H9 (cell line): ENCODE measurements around the gene SARNP. TPM values are rescaled to one million over a fixed set of nuclear protein-coding genes. Genes with fewer than 3 reads are reported as not detected.

Experiments used
- DNase-seq: peaks from one replicate; pipeline ENCODE4 v3.0.0-alpha.2; 2017
- H2AFZ ChIP-seq: one replicate; pipeline ENCODE4 v1.6.1; 2013; ENCODE audit warnings: mild to moderate bottlenecking, low read length, control low read depth, moderate library complexity
- H2AK5ac ChIP-seq: 2 replicates; pipeline ENCODE4 v1.6.1; 2013; ENCODE audit warnings: low read length, control low read depth, mixed read lengths; ENCODE audit not compliant: insufficient read length
- H2BK120ac ChIP-seq: one replicate; pipeline ENCODE4 v1.6.1; 2013; ENCODE audit warnings: low read depth, mild to moderate bottlenecking, low read length, control low read depth, inconsistent platforms; ENCODE audit not compliant: poor library complexity, severe bottlenecking
- H2BK12ac ChIP-seq: 2 replicates; pipeline ENCODE4 v1.6.1; 2013; ENCODE audit warnings: low read length, control low read depth, mixed read lengths, low read depth; ENCODE audit not compliant: insufficient read length
- H2BK15ac ChIP-seq: 2 replicates; pipeline ENCODE4 v1.6.1; 2013; ENCODE audit warnings: low read depth, low read length, control low read depth
- H2BK20ac ChIP-seq: one replicate; pipeline ENCODE4 v1.6.1; 2013; ENCODE audit warnings: low read depth, mild to moderate bottlenecking, low read length, control low read depth, inconsistent platforms; ENCODE audit not compliant: poor library complexity, severe bottlenecking
- H2BK5ac ChIP-seq: 2 replicates; pipeline ENCODE4 v1.6.1; 2013; ENCODE audit warnings: low read length, control low read depth, mixed read lengths; ENCODE audit not compliant: insufficient read length
- H3K14ac ChIP-seq: 2 replicates; pipeline ENCODE4 v1.6.1; 2013; ENCODE audit warnings: low read length, control low read depth; ENCODE audit not compliant: insufficient read depth
- H3K18ac ChIP-seq: 2 replicates; pipeline ENCODE4 v1.6.1; 2013; ENCODE audit warnings: low read depth, mild to moderate bottlenecking, mixed read lengths, low read length, control low read depth; ENCODE audit not compliant: insufficient read length
- H3K23ac ChIP-seq: 2 replicates; pipeline ENCODE4 v1.6.1; 2013; ENCODE audit warnings: low read length, control low read depth, mixed read lengths, low read depth; ENCODE audit not compliant: insufficient read length
- H3K23me2 ChIP-seq: 2 replicates; pipeline ENCODE4 v1.6.1; 2013; ENCODE audit warnings: low read depth, mild to moderate bottlenecking, mixed read lengths, low read length, control low read depth; ENCODE audit not compliant: insufficient read length, poor library complexity, severe bottlenecking
- H3K27ac ChIP-seq: 2 replicates; pipeline ENCODE4 v1.5.1; 2013; ENCODE audit warnings: low read length, control low read depth, mixed read lengths, low read depth; ENCODE audit not compliant: insufficient read length
- H3K27me3 ChIP-seq: 2 replicates; pipeline ENCODE4 v1.6.1; 2013; ENCODE audit warnings: low read length, control low read depth, inconsistent platforms; ENCODE audit not compliant: insufficient read depth
- H3K4ac ChIP-seq: 2 replicates; pipeline ENCODE4 v1.6.1; 2013; ENCODE audit warnings: low read depth, mild to moderate bottlenecking, control low read depth, inconsistent platforms, low read length, moderate library complexity
- H3K4me1 ChIP-seq: 2 replicates; pipeline ENCODE4 v1.6.1; 2013; ENCODE audit warnings: low read length, control low read depth, inconsistent platforms; ENCODE audit not compliant: insufficient read depth
- H3K4me2 ChIP-seq: 2 replicates; pipeline ENCODE4 v1.6.1; 2013; ENCODE audit warnings: low read length, control low read depth, mixed read lengths; ENCODE audit not compliant: insufficient read length, insufficient read depth
- H3K56ac ChIP-seq: 2 replicates; pipeline ENCODE4 v1.6.1; 2013; ENCODE audit warnings: low read depth, mild to moderate bottlenecking, mixed read lengths, low read length, control low read depth; ENCODE audit not compliant: insufficient read length
- H3K79me1 ChIP-seq: 2 replicates; pipeline ENCODE4 v1.6.1; 2013; ENCODE audit warnings: low read depth, mild to moderate bottlenecking, moderate library complexity, low read length, control low read depth, inconsistent platforms; ENCODE audit not compliant: insufficient read depth, poor library complexity, severe bottlenecking
- H3K79me2 ChIP-seq: 2 replicates; pipeline ENCODE4 v1.6.1; 2013; ENCODE audit warnings: low read length, control low read depth, inconsistent platforms; ENCODE audit not compliant: insufficient read depth
- H3K9ac ChIP-seq: 2 replicates; pipeline ENCODE4 v1.6.1; 2013; ENCODE audit warnings: low read length, control low read depth, mixed read lengths; ENCODE audit not compliant: insufficient read length; ENCODE audit errors: extremely low read depth
- H3K9me3 ChIP-seq: one replicate; pipeline ENCODE4 v1.6.1; 2013; ENCODE audit warnings: low read depth, low read length, inconsistent platforms; ENCODE audit not compliant: control insufficient read depth
- H3T11ph ChIP-seq: one replicate; pipeline ENCODE4 v1.6.1; 2013; ENCODE audit warnings: mild to moderate bottlenecking, low read length, control low read depth, inconsistent platforms
- H4K20me1 ChIP-seq: one replicate; pipeline ENCODE4 v1.6.1; 2013; ENCODE audit not compliant: control insufficient read depth, insufficient read length, insufficient read depth
- H4K5ac ChIP-seq: 2 replicates; pipeline ENCODE4 v1.6.1; 2013; ENCODE audit warnings: low read depth, mild to moderate bottlenecking, mixed read lengths, low read length, control low read depth; ENCODE audit not compliant: insufficient read length
- H4K8ac ChIP-seq: replicated peaks from 2 replicates; pipeline ENCODE4 v1.6.1; 2013; ENCODE audit warnings: low read length, control low read depth, mixed read lengths, low read depth; ENCODE audit not compliant: insufficient read length
- H4K91ac ChIP-seq: 2 replicates; pipeline ENCODE4 v1.6.1; 2013; ENCODE audit warnings: low read depth, mild to moderate bottlenecking, moderate library complexity, mixed read lengths, low read length, control low read depth; ENCODE audit not compliant: insufficient read length
- H3K27ac Mint-ChIP-seq, 3 experiments: 2 replicates in 2 of 3; 3 replicates in 1 of 3; pipeline ENCODE4 v1.8.0; 2020 to 2021; ENCODE audit warnings: mixed read lengths in 3 of 3, mild to moderate bottlenecking in 1 of 3, moderate library complexity in 1 of 3
- H3K27me3 Mint-ChIP-seq: 2 replicates; pipeline ENCODE4 v1.8.0; 2021; ENCODE audit warnings: low read depth, mild to moderate bottlenecking, moderate library complexity, mixed read lengths
- H3K36me3 Mint-ChIP-seq, 3 experiments: 2 replicates in 2 of 3; 3 replicates in 1 of 3; pipeline ENCODE4 v1.8.0; 2020 to 2021; ENCODE audit warnings: low read depth in 3 of 3, mixed read lengths in 3 of 3; ENCODE audit not compliant: insufficient read depth in 1 of 3
- H3K4me1 Mint-ChIP-seq, 2 experiments: 2 replicates each; pipeline ENCODE4 v1.8.0; 2020; ENCODE audit warnings: mixed read lengths in 2 of 2
- H3K4me3 Mint-ChIP-seq, 2 experiments: 2 replicates in 1 of 2; 3 replicates in 1 of 2; pipeline ENCODE4 v1.8.0; 2020 to 2021; ENCODE audit warnings: mild to moderate bottlenecking in 2 of 2, mixed read lengths in 2 of 2, moderate library complexity in 1 of 2
- H3K9me3 Mint-ChIP-seq, 2 experiments: 2 replicates in 1 of 2; 3 replicates in 1 of 2; pipeline ENCODE4 v1.8.0; 2020; ENCODE audit warnings: mild to moderate bottlenecking in 2 of 2, mixed read lengths in 2 of 2, moderate library complexity in 1 of 2
- WGBS: extraction: QIAGEN DNeasy Blood & Tissue Kit; methylation state at CpG from one replicate; pipeline ENCODE4 v1.1.7; 2013; ENCODE audit warnings: missing lambda C conversion rate, low lambda C conversion rate, mixed read lengths; ENCODE audit not compliant: insufficient read length; ENCODE audit errors: extremely low coverage; 5-methylcytosine and 5-hydroxymethylcytosine counted together
- total RNA-seq: library from RNA; stranded (reverse); gene quantifications from 2 replicates; pipeline ENCODE4 v1.2.1, GENCODE V29; 2021
- TF ChIP-seq, protein P1 (sequence below): fragments of 200-600 bp; sonication (generic); conservative IDR thresholded peaks from 3 replicates; pipeline ENCODE4 v1.8.0; 2021; ENCODE audit warnings: antibody characterized with exemption, mild to moderate bottlenecking

Gene SARNP
- total RNA-seq, 1 experiment from 2014 or later: 127 TPM

DNA sequence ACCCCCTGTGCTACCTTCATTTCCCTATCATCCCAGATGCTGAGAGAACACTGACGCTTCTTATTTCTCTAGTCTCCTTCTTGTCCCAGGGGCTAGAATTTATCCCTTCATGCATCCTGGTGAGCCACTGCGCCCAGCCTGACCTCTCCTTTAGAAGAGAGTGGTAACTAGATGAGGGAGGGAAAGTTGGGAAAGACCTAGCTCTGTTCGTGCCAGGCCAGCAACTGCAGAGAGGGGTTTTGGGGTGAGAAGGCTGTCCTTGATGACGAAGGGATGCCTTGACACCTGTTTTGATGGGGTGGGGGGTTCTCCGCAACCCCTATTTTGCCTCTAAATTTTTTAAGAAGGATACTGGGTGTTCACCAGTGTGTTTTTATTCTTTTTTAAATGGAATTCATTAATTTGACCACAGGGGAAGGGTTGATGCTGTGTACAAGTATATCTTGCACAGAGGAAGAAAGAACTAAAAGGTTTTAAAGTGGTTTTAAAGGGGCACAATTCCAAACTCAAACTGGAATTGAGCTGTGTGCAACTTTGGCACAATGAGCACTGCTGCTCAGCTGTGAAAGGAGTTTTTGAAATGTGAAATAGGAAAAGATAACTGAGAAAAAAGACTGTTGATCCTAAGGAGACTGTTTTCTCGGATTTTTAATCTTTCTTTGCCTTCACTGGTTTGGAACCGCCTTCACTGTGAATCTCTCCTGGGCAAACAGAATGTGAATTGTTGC, 32.3 kb upstream of the SARNP start:
- H2BK12ac ChIP-seq: no peak overlapping the region
- H3K4me1 ChIP-seq: no peaks in the 10 kb centered on the region
- no peak overlapping the region for H2AFZ ChIP-seq
- no peaks in the 10 kb centered on the region for H3K79me1 ChIP-seq
- no peak overlapping the region for H3K14ac ChIP-seq
- H4K5ac ChIP-seq: no peak overlapping the region
- no peak overlapping the region for H2BK120ac ChIP-seq
- H3K27me3 Mint-ChIP-seq: peaks cover 6% of the 10 kb centered on the region
- no peak overlapping the region for H4K8ac ChIP-seq
- H3K27ac ChIP-seq: no peak overlapping the region
- no peaks in the 10 kb centered on the region for H3K27me3 ChIP-seq
- no peak overlapping the region for H3K56ac ChIP-seq
- H2BK15ac ChIP-seq: no peak overlapping the region
- no peak overlapping the region for H2AK5ac ChIP-seq
- no peak overlapping the region for H2BK20ac ChIP-seq
- peaks cover 11 to 17% of the 10 kb centered on the region in 2 experiments for H3K4me1 Mint-ChIP-seq
- no peak overlapping the region for H3K4me2 ChIP-seq
- H3K27ac Mint-ChIP-seq: no peak overlapping the region
- H4K20me1 ChIP-seq: no peaks in the 10 kb centered on the region
- H3K18ac ChIP-seq: no peak overlapping the region
- no peaks in the 10 kb centered on the region for H3K36me3 Mint-ChIP-seq
- no peaks in the 10 kb centered on the region for H3K9me3 Mint-ChIP-seq
- no peaks in the 10 kb centered on the region for H3K23me2 ChIP-seq
- H2BK5ac ChIP-seq: no peak overlapping the region
- no peaks in the 10 kb centered on the region for H3K79me2 ChIP-seq
- no peak for DNase-seq
- no peak overlapping the region for H3T11ph ChIP-seq
- H3K4me3 Mint-ChIP-seq: no peak overlapping the region
- TF ChIP-seq, protein P1, sequence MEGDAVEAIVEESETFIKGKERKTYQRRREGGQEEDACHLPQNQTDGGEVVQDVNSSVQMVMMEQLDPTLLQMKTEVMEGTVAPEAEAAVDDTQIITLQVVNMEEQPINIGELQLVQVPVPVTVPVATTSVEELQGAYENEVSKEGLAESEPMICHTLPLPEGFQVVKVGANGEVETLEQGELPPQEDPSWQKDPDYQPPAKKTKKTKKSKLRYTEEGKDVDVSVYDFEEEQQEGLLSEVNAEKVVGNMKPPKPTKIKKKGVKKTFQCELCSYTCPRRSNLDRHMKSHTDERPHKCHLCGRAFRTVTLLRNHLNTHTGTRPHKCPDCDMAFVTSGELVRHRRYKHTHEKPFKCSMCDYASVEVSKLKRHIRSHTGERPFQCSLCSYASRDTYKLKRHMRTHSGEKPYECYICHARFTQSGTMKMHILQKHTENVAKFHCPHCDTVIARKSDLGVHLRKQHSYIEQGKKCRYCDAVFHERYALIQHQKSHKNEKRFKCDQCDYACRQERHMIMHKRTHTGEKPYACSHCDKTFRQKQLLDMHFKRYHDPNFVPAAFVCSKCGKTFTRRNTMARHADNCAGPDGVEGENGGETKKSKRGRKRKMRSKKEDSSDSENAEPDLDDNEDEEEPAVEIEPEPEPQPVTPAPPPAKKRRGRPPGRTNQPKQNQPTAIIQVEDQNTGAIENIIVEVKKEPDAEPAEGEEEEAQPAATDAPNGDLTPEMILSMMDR: no peak
- no CpG with 5 or more reads among the region's 7 CpGs for WGBS
- no peaks in the 10 kb centered on the region for H3K9me3 ChIP-seq
- H3K9ac ChIP-seq: no peak overlapping the region
- no peak overlapping the region for H3K23ac ChIP-seq
- no peak overlapping the region for H3K4ac ChIP-seq
- no peak overlapping the region for H4K91ac ChIP-seq
